Measurements from ENCODE around the gene TMEM208.

TMEM208 gene

GRCh38 chr16:67252609-67253497 is 25.9 kb downstream of the TMEM208 start:
- DNase-seq: no peak

- no peak for DNase-seq
Observed at GRCh38 chr16:67254801-67255552, 28.0 kb downstream of the TMEM208 start.

- DNase-seq: no peak
Observed at GRCh38 chr16:67255553-67256221, 28.8 kb downstream of the TMEM208 start.

GRCh38 chr16:67256701-67257230 is 29.8 kb downstream of the TMEM208 start:
- no peak for DNase-seq

- no peak for DNase-seq
Observed at GRCh38 chr16:67257486-67258160, 30.7 kb downstream of the TMEM208 start.

- DNase-seq: no peak
Observed at GRCh38 chr16:67258161-67258835, 31.4 kb downstream of the TMEM208 start.

GRCh38 chr16:67259705-67260104 is 32.8 kb downstream of the TMEM208 start:
- no peak for DNase-seq

- DNase-seq: peak; percentile 66
Observed at GRCh38 chr16:67260426-67261063, 33.6 kb downstream of the TMEM208 start.

GRCh38 chr16:67263201-67263600 is 36.3 kb downstream of the TMEM208 start:
- no peak for DNase-seq

- no peak for DNase-seq
Observed at GRCh38 chr16:67264277-67264676, 37.3 kb downstream of the TMEM208 start.

GRCh38 chr16:67264866-67265265 is 37.9 kb downstream of the TMEM208 start:
- DNase-seq: no peak

- no peak for DNase-seq
Observed at GRCh38 chr16:67265834-67266233, 38.9 kb downstream of the TMEM208 start.

GRCh38 chr16:67268136-67268579 is 41.2 kb downstream of the TMEM208 start:
- peak; percentile 82 for DNase-seq

- peak; percentile 59 for DNase-seq
Observed at GRCh38 chr16:67269766-67270165, 42.8 kb downstream of the TMEM208 start.

- no peak for DNase-seq
Observed at GRCh38 chr16:67270931-67271338, 44.0 kb downstream of the TMEM208 start.

GRCh38 chr16:67271446-67271845 is 44.5 kb downstream of the TMEM208 start:
- DNase-seq: no peak

GRCh38 chr16:67275321-67275720 is 48.4 kb downstream of the TMEM208 start:
- no peak for DNase-seq

GRCh38 chr16:67277294-67277998 is 50.5 kb downstream of the TMEM208 start:
- DNase-seq: peak; percentile 99

- DNase-seq: peak; percentile 87
Observed at GRCh38 chr16:67277999-67278772, 51.3 kb downstream of the TMEM208 start.
